IMR-90 (cell line): Measurements from ENCODE around the gene KRT73. TPM values are rescaled to one million over a fixed set of nuclear protein-coding genes. Genes with fewer than 3 reads are reported as not detected.

Experiments used
- ATAC-seq: fragments of 200-7000 bp; cut with Tn5 transposase; 2 replicates; pipeline ENCODE4 v1.9.1; 2020; ENCODE audit warnings: low read depth, mild to moderate bottlenecking, moderate library complexity
- BruUV-seq: library from RNA; stranded (reverse); fragments of 400-500 nt; replicated peaks from 2 replicates; lab custom pipeline; 2021; lab: Mats Ljungman, UMichigan
- CTCF ChIA-PET: fragments of 300-600 bp; formaldehyde crosslinking; extraction: SDS; loops from one replicate; lab custom pipeline; 2021; ENCODE audit warnings: antibody characterized with exemption; lab: Yijun Ruan, JAX
- POLR2A ChIA-PET: fragments of 300-600 bp; sonication (Branson Sonifier 250); formaldehyde crosslinking; loops from one replicate; lab custom pipeline; 2022; ENCODE audit warnings: antibody characterized with exemption; ENCODE audit not compliant: unreplicated experiment; lab: Charles Lee
- DNase-seq: peaks from one replicate; pipeline ENCODE4 v3.0.0; 2013
- H2AFZ ChIP-seq: replicated peaks from 2 replicates; pipeline ENCODE3; 2013; ENCODE audit warnings: low read length, mild to moderate bottlenecking; ENCODE audit not compliant: poor library complexity
- H2AK5ac ChIP-seq: 2 replicates; pipeline ENCODE4 v1.6.1; 2013; ENCODE audit warnings: low read depth, low read length, inconsistent platforms
- H2AK9ac ChIP-seq: replicated peaks from 2 replicates; pipeline ENCODE3; 2013; ENCODE audit warnings: mild to moderate bottlenecking, low read depth, low read length, moderate library complexity; ENCODE audit not compliant: poor library complexity
- H2BK120ac ChIP-seq: 2 replicates; pipeline ENCODE4 v1.6.1; 2013; ENCODE audit warnings: low read depth, low read length, inconsistent platforms
- H2BK15ac ChIP-seq: 3 replicates; pipeline ENCODE4 v1.6.1; 2013; ENCODE audit warnings: low read depth, low read length, inconsistent platforms
- H2BK20ac ChIP-seq: 2 replicates; pipeline ENCODE4 v1.6.1; 2013; ENCODE audit warnings: low read depth, mild to moderate bottlenecking, inconsistent platforms, low read length, moderate library complexity
- H2BK5ac ChIP-seq: 2 replicates; pipeline ENCODE4 v1.6.1; 2013; ENCODE audit warnings: mild to moderate bottlenecking, low read depth, low read length, inconsistent platforms; ENCODE audit not compliant: poor library complexity, severe bottlenecking
- H3K14ac ChIP-seq: replicated peaks from 2 replicates; pipeline ENCODE4 v1.6.1; 2013; ENCODE audit warnings: low read depth, low read length, inconsistent platforms
- H3K18ac ChIP-seq: 2 replicates; pipeline ENCODE4 v1.6.1; 2013; ENCODE audit warnings: low read depth, low read length, control low read depth
- H3K23ac ChIP-seq: 2 replicates; pipeline ENCODE4 v1.6.1; 2013; ENCODE audit warnings: low read depth, low read length, inconsistent platforms
- H3K27ac ChIP-seq: 2 replicates; pipeline ENCODE4 v1.5.1; 2013; ENCODE audit warnings: mild to moderate bottlenecking, control low read depth, low read length; ENCODE audit not compliant: insufficient read depth
- H3K27me3 ChIP-seq: 2 replicates; pipeline ENCODE4 v1.6.1; 2013; ENCODE audit warnings: low read length; ENCODE audit not compliant: control insufficient read depth, insufficient read depth
- H3K36me3 ChIP-seq: 2 replicates; pipeline ENCODE4 v1.6.1; 2013; ENCODE audit warnings: low read length, mixed read lengths; ENCODE audit not compliant: control insufficient read depth, insufficient read depth
- H3K4ac ChIP-seq: 2 replicates; pipeline ENCODE4 v1.6.1; 2013; ENCODE audit warnings: low read depth, low read length, inconsistent platforms
- H3K4me1 ChIP-seq: 2 replicates; pipeline ENCODE4 v1.6.1; 2013; ENCODE audit warnings: low read length, mixed read lengths; ENCODE audit not compliant: control insufficient read depth, insufficient read depth
- H3K4me2 ChIP-seq: 2 replicates; pipeline ENCODE4 v1.6.1; 2013; ENCODE audit warnings: low read depth, mild to moderate bottlenecking, control low read depth, low read length, moderate library complexity
- H3K4me3 ChIP-seq: 2 replicates; pipeline ENCODE4 v1.5.1; 2013; ENCODE audit warnings: low read depth, mild to moderate bottlenecking, control low read depth, low read length, moderate library complexity; ENCODE audit not compliant: insufficient read depth
- H3K56ac ChIP-seq: 2 replicates; pipeline ENCODE4 v1.6.1; 2013; ENCODE audit warnings: low read length, inconsistent platforms; ENCODE audit not compliant: insufficient read depth; ENCODE audit errors: extremely low read depth
- H3K79me1 ChIP-seq, 2 experiments: 2 replicates each; pipeline ENCODE4 v1.6.1; 2013; ENCODE audit warnings: low read length in 2 of 2, inconsistent platforms in 1 of 2, low read depth in 1 of 2
- H3K9ac ChIP-seq: 2 replicates; pipeline ENCODE4 v1.6.1; 2013; ENCODE audit warnings: low read depth, low read length, control low read depth
- H3K9me1 ChIP-seq: 2 replicates; pipeline ENCODE4 v1.6.1; 2013; ENCODE audit warnings: low read length, inconsistent platforms; ENCODE audit not compliant: insufficient read depth
- H3K9me3 ChIP-seq: 2 replicates; pipeline ENCODE4 v1.6.1; 2013; ENCODE audit warnings: low read length; ENCODE audit not compliant: control insufficient read depth, insufficient read depth
- H4K20me1 ChIP-seq: 2 replicates; pipeline ENCODE4 v1.6.1; 2013; ENCODE audit warnings: low read length, inconsistent platforms; ENCODE audit not compliant: insufficient read depth
- H4K5ac ChIP-seq: 2 replicates; pipeline ENCODE4 v1.6.1; 2013; ENCODE audit warnings: mild to moderate bottlenecking, low read depth, low read length, control low read depth
- H4K8ac ChIP-seq, 2 experiments: 2 replicates each; pipeline ENCODE4 v1.6.1; 2013; ENCODE audit warnings: low read depth in 2 of 2, low read length in 2 of 2, control low read depth in 1 of 2, inconsistent platforms in 1 of 2
- H4K91ac ChIP-seq: 2 replicates; pipeline ENCODE4 v1.6.1; 2013; ENCODE audit warnings: low read depth, low read length, inconsistent platforms; ENCODE audit not compliant: insufficient read depth
- BHLHE40 ChIP-seq: fragments of 150-350 bp; IDR thresholded peaks from 2 replicates; pipeline ENCODE4 v1.6.1; 2016; ENCODE audit warnings: mild to moderate bottlenecking, low read depth, low read length
- CEBPB ChIP-seq: IDR thresholded peaks from 2 replicates; pipeline ENCODE4 v1.6.1; 2012; ENCODE audit warnings: low read depth, low read length, improper control_type of control experiment
- CHD1 ChIP-seq: IDR thresholded peaks from 2 replicates; pipeline ENCODE4 v1.6.1; 2012; ENCODE audit warnings: low read depth, low read length, improper control_type of control experiment
- FOS ChIP-seq: fragments of 150-350 bp; IDR thresholded peaks from 2 replicates; pipeline ENCODE4 v1.6.1; 2016; ENCODE audit warnings: low read depth, low read length
- MAFK ChIP-seq: IDR thresholded peaks from 2 replicates; pipeline ENCODE4 v1.6.1; 2012; ENCODE audit warnings: low read depth, low read length, improper control_type of control experiment
- MAZ ChIP-seq: IDR thresholded peaks from 2 replicates; pipeline ENCODE4 v1.6.1; 2012; ENCODE audit warnings: low read depth, mild to moderate bottlenecking, low read length, improper control_type of control experiment, moderate library complexity, borderline replicate concordance
- MXI1 ChIP-seq: IDR thresholded peaks from 2 replicates; pipeline ENCODE4 v1.6.1; 2012; ENCODE audit warnings: low read depth, mild to moderate bottlenecking, low read length, moderate library complexity, borderline replicate concordance
- NFE2L2 ChIP-seq: fragments of 150-350 bp; IDR thresholded peaks from 2 replicates; pipeline ENCODE4 v1.6.1; 2016; ENCODE audit warnings: low read depth, mild to moderate bottlenecking, low read length
- POLR2A ChIP-seq: IDR thresholded peaks from 2 replicates; pipeline ENCODE4 v1.6.1; 2012; ENCODE audit warnings: mild to moderate bottlenecking, low read depth, low read length
- RAD21 ChIP-seq: IDR thresholded peaks from 2 replicates; pipeline ENCODE4 v1.6.1; 2012; ENCODE audit warnings: low read length, improper control_type of control experiment
- RCOR1 ChIP-seq: IDR thresholded peaks from 2 replicates; pipeline ENCODE4 v1.6.1; 2012; ENCODE audit warnings: mild to moderate bottlenecking, low read length, improper control_type of control experiment; ENCODE audit not compliant: insufficient replicate concordance
- RFX5 ChIP-seq: IDR thresholded peaks from 2 replicates; pipeline ENCODE4 v1.8.0; 2012; ENCODE audit warnings: low read depth, mild to moderate bottlenecking, low read length, moderate library complexity
- SMC3 ChIP-seq: fragments of 150-350 bp; IDR thresholded peaks from 2 replicates; pipeline ENCODE4 v1.6.1; 2016; ENCODE audit warnings: low read depth, mild to moderate bottlenecking, antibody characterized with exemption, low read length, moderate library complexity
- WGBS, 2 experiments: methylation state at CpG; one replicate each; pipeline versions ENCODE4 v1.1.5 to v1.1.7; 2013; ENCODE audit warnings: missing lambda C conversion rate in 2 of 2; ENCODE audit not compliant: insufficient read length in 1 of 2; ENCODE audit errors: extremely low coverage in 2 of 2; 5-methylcytosine and 5-hydroxymethylcytosine counted together
- dilution Hi-C: fragments of 300-500 bp; cut with HindIII; formaldehyde crosslinking; loops from one replicate; pipeline ENCODE4 v1.14.3; 2018; ENCODE audit warnings: low sequenced_read_pairs; ENCODE audit not compliant: unreplicated experiment
- in situ Hi-C: fragments of 300-500 bp; cut with MboI; formaldehyde crosslinking; loops from 3 replicates; pipeline ENCODE4 v1.14.3; 2019; ENCODE audit warnings: low sequenced_read_pairs, inconsistent platforms, mixed read lengths
- intact Hi-C: fragments of 100-400 bp; cut with micrococcal nuclease; formaldehyde crosslinking; loops from 2 replicates; pipeline ENCODE4 v1.10.0; 2022
- polyA plus RNA-seq, 3 experiments: library from polyadenylated mRNA; depleted of rRNA; stranded (reverse); fragments of >200 nt; gene quantifications; 2 replicates each; pipeline ENCODE4 v1.2.3, GENCODE V29; 2012; ENCODE audit warnings: low replicate concordance in 1 of 3
- total RNA-seq: library from RNA; depleted of rRNA; stranded (reverse); fragments of >200 nt; gene quantifications from 2 replicates; pipeline ENCODE4 v1.2.3, GENCODE V29; 2012
- TF ChIP-seq, protein P1 (sequence below): fragments of 150-350 bp; IDR thresholded peaks from 2 replicates; pipeline ENCODE4 v1.6.1; 2016; ENCODE audit warnings: low read depth, mild to moderate bottlenecking, low read length, moderate library complexity, borderline replicate concordance
- TF ChIP-seq, protein P2 (sequence below): fragments of 150-350 bp; IDR thresholded peaks from 2 replicates; pipeline ENCODE4 v1.6.1; 2017; ENCODE audit warnings: mild to moderate bottlenecking, antibody characterized with exemption, low read length, low read depth
- TF ChIP-seq, protein P3 (sequence below): conservative IDR thresholded peaks from 2 replicates; pipeline ENCODE4 v1.5.1; 2012; ENCODE audit warnings: mild to moderate bottlenecking, low read depth, low read length, improper control_type of control experiment

The KRT73 gene
- total and polyA plus RNA-seq, 2 of the 4 experiments (the other 2 are of a cell fraction): not detected

DNA sequence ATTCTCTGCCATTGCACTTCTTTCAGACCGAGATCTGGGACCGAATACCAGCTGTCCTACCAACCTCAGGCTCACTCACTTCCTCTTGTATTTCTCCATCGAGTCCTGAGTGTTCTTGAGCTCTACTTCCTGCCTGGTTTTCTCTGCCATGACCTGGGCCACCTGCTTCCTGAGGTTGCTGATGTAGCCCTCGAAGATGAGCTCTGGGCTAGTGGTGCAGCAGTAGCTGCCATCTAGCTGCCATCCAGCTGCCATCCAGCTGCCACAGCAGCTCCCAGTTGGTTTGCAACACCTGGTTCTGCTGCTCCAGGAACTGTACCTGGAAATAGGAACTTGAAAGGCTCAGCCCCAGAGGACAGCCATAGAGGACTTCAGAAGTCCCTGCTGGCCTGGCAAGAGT, 15.0 kb upstream of the KRT73 start:
- ChIA-PET POLR2A (no interaction called here), CTCF (no interaction called here)
- Histone ChIP-seq H2BK15ac (no peak overlapping the region), H3K4me3 (no peak overlapping the region), H4K8ac (no peak overlapping the region), H2BK20ac (no peak overlapping the region), H3K4me1 (no peaks in the 10 kb centered on the region), H2BK120ac (no peak overlapping the region), H2AFZ (no peak overlapping the region), H3K27me3 (peaks cover 11% of the 10 kb centered on the region), H2AK9ac (no peak overlapping the region), H4K91ac (no peak overlapping the region), H3K9me3 (no peaks in the 10 kb centered on the region), H4K20me1 (no peaks in the 10 kb centered on the region; the same call in 1 of the 2 replicates), H3K4ac (no peak overlapping the region), H3K4me2 (no peak overlapping the region), H3K9ac (no peak overlapping the region), H4K5ac (no peak overlapping the region), H3K56ac (no peak overlapping the region), H3K14ac (no peak overlapping the region), H2BK5ac (no peak overlapping the region), H3K9me1 (no peaks in the 10 kb centered on the region), H2AK5ac (no peak overlapping the region), H3K79me1 (no peaks in the 10 kb centered on the region), H3K36me3 (no peaks in the 10 kb centered on the region), H3K23ac (no peak overlapping the region), H3K27ac (no peak overlapping the region), H3K18ac (no peak overlapping the region)
- in situ Hi-C loops: no loop called here
- intact Hi-C loops: no loop called here
- TF ChIP-seq CEBPB: no peak
- no peak for TF ChIP-seq FOS
- no peak for TF ChIP-seq MAZ
- TF ChIP-seq NFE2L2: no peak
- TF ChIP-seq, protein P1, sequence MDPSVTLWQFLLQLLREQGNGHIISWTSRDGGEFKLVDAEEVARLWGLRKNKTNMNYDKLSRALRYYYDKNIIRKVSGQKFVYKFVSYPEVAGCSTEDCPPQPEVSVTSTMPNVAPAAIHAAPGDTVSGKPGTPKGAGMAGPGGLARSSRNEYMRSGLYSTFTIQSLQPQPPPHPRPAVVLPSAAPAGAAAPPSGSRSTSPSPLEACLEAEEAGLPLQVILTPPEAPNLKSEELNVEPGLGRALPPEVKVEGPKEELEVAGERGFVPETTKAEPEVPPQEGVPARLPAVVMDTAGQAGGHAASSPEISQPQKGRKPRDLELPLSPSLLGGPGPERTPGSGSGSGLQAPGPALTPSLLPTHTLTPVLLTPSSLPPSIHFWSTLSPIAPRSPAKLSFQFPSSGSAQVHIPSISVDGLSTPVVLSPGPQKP: no peak
- TF ChIP-seq RAD21: no peak
- no peak for TF ChIP-seq POLR2A
- TF ChIP-seq, protein P2, sequence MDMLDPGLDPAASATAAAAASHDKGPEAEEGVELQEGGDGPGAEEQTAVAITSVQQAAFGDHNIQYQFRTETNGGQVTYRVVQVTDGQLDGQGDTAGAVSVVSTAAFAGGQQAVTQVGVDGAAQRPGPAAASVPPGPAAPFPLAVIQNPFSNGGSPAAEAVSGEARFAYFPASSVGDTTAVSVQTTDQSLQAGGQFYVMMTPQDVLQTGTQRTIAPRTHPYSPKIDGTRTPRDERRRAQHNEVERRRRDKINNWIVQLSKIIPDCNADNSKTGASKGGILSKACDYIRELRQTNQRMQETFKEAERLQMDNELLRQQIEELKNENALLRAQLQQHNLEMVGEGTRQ: no peak
- TF ChIP-seq RCOR1: no peak
- no peak for TF ChIP-seq MXI1
- TF ChIP-seq BHLHE40: no peak
- TF ChIP-seq MAFK: no peak
- no peak for TF ChIP-seq RFX5
- TF ChIP-seq, protein P3, sequence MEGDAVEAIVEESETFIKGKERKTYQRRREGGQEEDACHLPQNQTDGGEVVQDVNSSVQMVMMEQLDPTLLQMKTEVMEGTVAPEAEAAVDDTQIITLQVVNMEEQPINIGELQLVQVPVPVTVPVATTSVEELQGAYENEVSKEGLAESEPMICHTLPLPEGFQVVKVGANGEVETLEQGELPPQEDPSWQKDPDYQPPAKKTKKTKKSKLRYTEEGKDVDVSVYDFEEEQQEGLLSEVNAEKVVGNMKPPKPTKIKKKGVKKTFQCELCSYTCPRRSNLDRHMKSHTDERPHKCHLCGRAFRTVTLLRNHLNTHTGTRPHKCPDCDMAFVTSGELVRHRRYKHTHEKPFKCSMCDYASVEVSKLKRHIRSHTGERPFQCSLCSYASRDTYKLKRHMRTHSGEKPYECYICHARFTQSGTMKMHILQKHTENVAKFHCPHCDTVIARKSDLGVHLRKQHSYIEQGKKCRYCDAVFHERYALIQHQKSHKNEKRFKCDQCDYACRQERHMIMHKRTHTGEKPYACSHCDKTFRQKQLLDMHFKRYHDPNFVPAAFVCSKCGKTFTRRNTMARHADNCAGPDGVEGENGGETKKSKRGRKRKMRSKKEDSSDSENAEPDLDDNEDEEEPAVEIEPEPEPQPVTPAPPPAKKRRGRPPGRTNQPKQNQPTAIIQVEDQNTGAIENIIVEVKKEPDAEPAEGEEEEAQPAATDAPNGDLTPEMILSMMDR: no peak
- no peak for TF ChIP-seq CHD1
- no peak for TF ChIP-seq SMC3
- DNase-seq (no peak), ATAC-seq (no peak)
- no TSS peak for BruUV-seq
- dilution Hi-C loops: no loop called here
- 0% methylated on average over 1 of the region's 4 CpGs; no CpG with 5 or more reads in 1 of the 2 experiments for WGBS, 2 experiments
